Endothelial cell of umbilical vein (primary cell): ENCODE results near the gene PRPF40B. TPM values are rescaled to one million over a fixed set of nuclear protein-coding genes. Genes with fewer than 3 reads are reported as not detected.

Experiments used
- BruUV-seq: library from RNA; stranded (reverse); fragments of 400-500 nt; replicated peaks from 2 replicates; lab custom pipeline; 2021; lab: Mats Ljungman, UMichigan
- CTCF ChIA-PET: fragments of 300-600, 350-600 bp; sonication (Branson Sonifier 250); formaldehyde crosslinking; loops from one replicate; lab custom pipeline; 2021; ENCODE audit warnings: antibody characterized with exemption, inconsistent platforms; lab: Charles Lee
- POLR2A ChIA-PET: fragments of 300-600, 350-600 bp; sonication (Branson Sonifier 250); formaldehyde crosslinking; loops from one replicate; lab custom pipeline; 2021; ENCODE audit warnings: antibody characterized with exemption, inconsistent platforms; lab: Charles Lee
- DNase-seq: peaks from one replicate; pipeline ENCODE4 v3.0.0-alpha.2; 2011; ENCODE audit warnings: low read depth, low spot score
- FAIRE-seq: peaks from 2 replicates; lab custom pipeline; 2011; peaks lifted over from hg19 to GRCh38; lab: Jason Lieb, UNC
- H2AFZ ChIP-seq: 2 replicates; pipeline ENCODE4 v1.6.0; 2012; ENCODE audit warnings: low read depth, low read length, control low read depth, inconsistent platforms
- H3K27ac ChIP-seq: 2 replicates; pipeline ENCODE4 v1.5.1; 2011; ENCODE audit warnings: low read depth, mild to moderate bottlenecking, control low read depth, low read length, moderate library complexity; ENCODE audit not compliant: insufficient read depth
- H3K27me3 ChIP-seq, 2 experiments: 2 replicates each; pipeline versions ENCODE4 v1.6.0 to v1.6.1; 2011; ENCODE audit warnings: low read length in 2 of 2, mixed read lengths in 1 of 2; ENCODE audit not compliant: control insufficient read depth in 2 of 2, insufficient read depth in 2 of 2
- H3K36me3 ChIP-seq, 2 experiments: 2 replicates in 1 of 2; 3 replicates in 1 of 2; pipeline ENCODE4 v1.5.1; 2011; ENCODE audit warnings: low read length in 2 of 2, mild to moderate bottlenecking in 1 of 2, moderate library complexity in 1 of 2; ENCODE audit not compliant: control insufficient read depth in 2 of 2, insufficient read depth in 2 of 2; ENCODE audit errors: extremely low read depth in 1 of 2
- H3K4me1 ChIP-seq: 3 replicates; pipeline ENCODE4 v1.5.1; 2011; ENCODE audit warnings: mild to moderate bottlenecking, low read length; ENCODE audit not compliant: control insufficient read depth, insufficient read depth; ENCODE audit errors: extremely low read depth
- H3K4me2 ChIP-seq: 2 replicates; pipeline ENCODE4 v1.6.1; 2011; ENCODE audit warnings: low read length, control low read depth, mixed read lengths; ENCODE audit not compliant: insufficient read depth
- H3K4me3 ChIP-seq, 3 experiments: fragments of 200-600 bp in 1 of 3; sonication (generic), shearing (Covaris generic) in 1 of 3; replicated peaks in 1 of 3; 2 replicates each; pipeline ENCODE4 v1.5.1; 2011 to 2016; ENCODE audit warnings: control low read depth in 3 of 3, low read length in 3 of 3, mild to moderate bottlenecking in 2 of 3, inconsistent platforms in 1 of 3, low read depth in 1 of 3, moderate library complexity in 1 of 3; ENCODE audit not compliant: insufficient read depth in 1 of 3
- H3K79me2 ChIP-seq: 2 replicates; pipeline ENCODE4 v1.6.0; 2012; ENCODE audit warnings: low read length, inconsistent platforms; ENCODE audit not compliant: control insufficient read depth, insufficient read depth
- H3K9ac ChIP-seq: replicated peaks from 2 replicates; pipeline ENCODE3; 2011; ENCODE audit warnings: low read length, control low read depth; ENCODE audit not compliant: insufficient read depth; ENCODE audit errors: extremely low read depth
- H3K9me1 ChIP-seq: replicated peaks from 3 replicates; pipeline ENCODE4 v1.6.0; 2011; ENCODE audit warnings: mild to moderate bottlenecking, low read length; ENCODE audit not compliant: control insufficient read depth, insufficient read depth; ENCODE audit errors: extremely low read depth
- H3K9me3 ChIP-seq: replicated peaks from 2 replicates; pipeline ENCODE4 v1.5.1; 2012; ENCODE audit warnings: low read length, inconsistent platforms; ENCODE audit not compliant: control insufficient read depth, insufficient read depth
- H4K20me1 ChIP-seq: replicated peaks from 2 replicates; pipeline ENCODE3; 2011; ENCODE audit warnings: mild to moderate bottlenecking, low read length; ENCODE audit not compliant: control insufficient read depth, insufficient read depth; ENCODE audit errors: extremely low read depth
- CTCF ChIP-seq, 2 donors: IDR thresholded peaks; 1 replicate in 1 of 2; 2 replicates in 1 of 2; pipeline ENCODE4 v1.5.1; 2011; ENCODE audit warnings: low read length in 2 of 2, mild to moderate bottlenecking in 2 of 2, moderate library complexity in 2 of 2, control low read depth in 1 of 2, inconsistent platforms in 1 of 2, low read depth in 1 of 2; ENCODE audit not compliant: insufficient read depth in 1 of 2; ENCODE audit errors: extremely low read depth in 1 of 2
- FOS ChIP-seq: IDR thresholded peaks from 2 replicates; pipeline ENCODE4 v1.6.1; 2011; ENCODE audit warnings: mild to moderate bottlenecking, low read length, moderate library complexity, borderline replicate concordance; ENCODE audit not compliant: insufficient read depth
- GATA2 ChIP-seq: IDR thresholded peaks from 2 replicates; pipeline ENCODE4 v1.7.0; 2011; ENCODE audit warnings: low read depth, mild to moderate bottlenecking, moderate library complexity, mixed read lengths, low read length; ENCODE audit not compliant: insufficient read length, insufficient read depth
- JUN ChIP-seq: IDR thresholded peaks from 2 replicates; pipeline ENCODE4 v1.6.1; 2011; ENCODE audit warnings: borderline replicate concordance, low read depth; ENCODE audit not compliant: insufficient read length, insufficient read depth
- MYC ChIP-seq: IDR thresholded peaks from one replicate; pipeline ENCODE4 v1.6.1; 2011; ENCODE audit warnings: mild to moderate bottlenecking, low read depth, low read length
- POLR2AphosphoS5 ChIP-seq: IDR thresholded peaks from 2 replicates; pipeline ENCODE4 v1.6.1; 2012; ENCODE audit warnings: low read depth, mild to moderate bottlenecking, control low read depth, low read length, moderate library complexity; ENCODE audit not compliant: insufficient read depth
- dilution Hi-C: fragments of 300-500 bp; cut with MboI; formaldehyde crosslinking; loops from one replicate; pipeline ENCODE4 v1.15.0; 2019; ENCODE audit warnings: low sequenced_read_pairs; ENCODE audit not compliant: extremely low pct_ligation_motif_present
- intact Hi-C: fragments of 100-400 bp; cut with micrococcal nuclease; formaldehyde crosslinking; loops from one replicate; pipeline ENCODE4 v1.10.0; 2022
- polyA plus RNA-seq, 4 experiments: library from polyadenylated mRNA; depleted of rRNA in 3 of 4; stranded (reverse) in 3 of 4; unstranded in 1 of 4; fragments of >200 nt; gene quantifications; 2 replicates each; pipeline versions ENCODE4 v1.2.1 to v1.2.3, GENCODE V29; 2011 to 2012; ENCODE audit warnings: missing spikeins in 1 of 4
- total RNA-seq: library from RNA; stranded (reverse); gene quantifications from 2 replicates; pipeline ENCODE4 v1.2.3, GENCODE V29; 2021

Gene PRPF40B
- total and polyA plus RNA-seq, 2 donors (not counting 3 experiments of a cell fraction or from before 2014, with no cell fraction given) = 5.4 to 9.9 TPM

DNA sequence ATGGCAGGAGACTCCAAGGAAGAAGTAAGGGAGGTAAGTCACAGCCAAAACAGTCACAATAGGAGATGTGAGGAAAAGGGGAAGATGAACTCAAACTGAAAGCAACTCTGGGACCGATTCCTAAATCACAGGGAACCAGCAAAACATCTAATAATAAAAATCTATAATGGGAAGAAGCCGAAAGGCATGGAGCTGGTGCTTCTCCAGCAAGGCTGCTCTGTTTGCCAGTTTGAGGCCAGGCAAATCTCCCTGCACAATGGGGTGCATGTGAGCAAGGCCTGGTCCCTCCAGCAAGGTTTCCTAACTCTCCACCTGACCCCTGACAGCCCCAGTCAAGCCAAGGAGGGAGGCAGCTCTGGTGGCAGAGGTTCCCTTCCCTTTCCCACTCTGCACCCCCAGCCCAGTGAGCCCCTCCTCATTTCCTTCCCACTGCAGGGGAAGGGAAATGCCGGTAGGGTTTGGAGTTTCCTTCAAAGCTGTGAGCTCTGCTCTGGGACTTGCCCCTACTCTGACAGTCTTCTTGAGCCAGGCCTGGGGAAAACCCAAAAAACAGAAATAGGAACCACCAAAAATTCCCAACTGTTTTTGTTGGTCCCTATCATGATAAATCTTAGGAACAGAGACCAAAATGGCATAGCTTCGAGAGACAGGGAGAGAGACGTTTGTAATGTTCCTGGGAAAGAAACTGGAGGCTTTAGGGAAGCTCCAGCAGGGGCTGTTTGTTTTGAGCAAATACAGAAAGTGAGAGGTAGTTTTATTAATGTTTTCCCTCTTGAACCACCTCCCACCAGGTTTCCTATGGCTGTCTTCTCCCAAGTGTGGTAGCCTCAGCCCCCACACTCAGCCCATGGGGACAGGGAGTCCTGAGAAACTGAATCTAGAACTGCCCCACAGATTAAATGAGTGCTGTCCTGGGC is 49.2 kb downstream of the PRPF40B start:
- Histone ChIP-seq H3K9me3 (no peaks in the 10 kb centered on the region), H3K9me1 (no peaks in the 10 kb centered on the region), H3K27me3 (no peaks in the 10 kb centered on the region), H3K4me1 (peaks cover 48% of the 10 kb centered on the region), H2AFZ (no peak overlapping the region), H3K9ac (peak overlapping the region; percentile 45), H3K27ac (peak overlapping the region; percentile 91), H3K4me3 (no peak overlapping the region), H3K79me2 (peaks cover 55% of the 10 kb centered on the region), H4K20me1 (no peaks in the 10 kb centered on the region), H3K36me3 (peaks cover 0 to 2% of the 10 kb centered on the region in 2 experiments), H3K4me2 (peak overlapping the region; percentile 7)
- intact Hi-C loops (loop anchor here (1.0 to 2.0 kb wide), 5 partner anchors 9 to 68 kb away; partner anchors contain the start of genes FMNL3 and TMBIM6), dilution Hi-C loops (no loop called here)
- DNase-seq = peak; percentile 32
- peak; percentile 66 for FAIRE-seq
- BruUV-seq = no TSS peak
- TF ChIP-seq FOS = no peak
- no peak for TF ChIP-seq JUN
- no peak for TF ChIP-seq CTCF (IDR thresholded peaks at IDR 0.05; ENCODE audit: extremely low read depth in 1 of 2, insufficient read depth in 1 of 2, low read depth in 1 of 2, low read length in 2 of 2)
- no peak for TF ChIP-seq MYC
- no peak for TF ChIP-seq POLR2AphosphoS5
- TF ChIP-seq GATA2 = no peak
- POLR2A ChIA-PET = interaction anchor here (1.0 to 3.4 kb wide), 8 partner anchors 8 to 69 kb away, joined by 3 to 21 read pairs (median 6); partner anchors contain the start of genes FMNL3 and TMBIM6
- CTCF ChIA-PET = interaction anchor here (1.0 to 6.2 kb wide), 14 partner anchors 9 to 69 kb away, joined by 3 to 56 read pairs (median 14); partner anchors contain the start of genes FMNL3, PRPF40B and TMBIM6
